IMR-90 (cell line): ENCODE data around the gene BMP7. TPM values are rescaled to one million over a fixed set of nuclear protein-coding genes. Genes with fewer than 3 reads are reported as not detected.

Experiments
- ATAC-seq: fragments of 200-7000 bp; cut with Tn5 transposase; 2 replicates; pipeline ENCODE4 v1.9.1; 2020; ENCODE audit warnings: low read depth, mild to moderate bottlenecking, moderate library complexity
- BruUV-seq: library from RNA; stranded (reverse); fragments of 400-500 nt; replicated peaks from 2 replicates; lab custom pipeline; 2021; lab: Mats Ljungman, UMichigan
- CTCF ChIA-PET: fragments of 300-600 bp; formaldehyde crosslinking; extraction: SDS; loops from one replicate; lab custom pipeline; 2021; ENCODE audit warnings: antibody characterized with exemption; lab: Yijun Ruan, JAX
- POLR2A ChIA-PET: fragments of 300-600 bp; sonication (Branson Sonifier 250); formaldehyde crosslinking; loops from one replicate; lab custom pipeline; 2022; ENCODE audit warnings: antibody characterized with exemption; ENCODE audit not compliant: unreplicated experiment; lab: Charles Lee
- DNase-seq: peaks from one replicate; pipeline ENCODE4 v3.0.0; 2013
- H2AFZ ChIP-seq: replicated peaks from 2 replicates; pipeline ENCODE3; 2013; ENCODE audit warnings: low read length, mild to moderate bottlenecking; ENCODE audit not compliant: poor library complexity
- H2AK5ac ChIP-seq: 2 replicates; pipeline ENCODE4 v1.6.1; 2013; ENCODE audit warnings: low read depth, low read length, inconsistent platforms
- H2AK9ac ChIP-seq: replicated peaks from 2 replicates; pipeline ENCODE3; 2013; ENCODE audit warnings: mild to moderate bottlenecking, low read depth, low read length, moderate library complexity; ENCODE audit not compliant: poor library complexity
- H2BK120ac ChIP-seq: 2 replicates; pipeline ENCODE4 v1.6.1; 2013; ENCODE audit warnings: low read depth, low read length, inconsistent platforms
- H2BK15ac ChIP-seq: 3 replicates; pipeline ENCODE4 v1.6.1; 2013; ENCODE audit warnings: low read depth, low read length, inconsistent platforms
- H2BK20ac ChIP-seq: 2 replicates; pipeline ENCODE4 v1.6.1; 2013; ENCODE audit warnings: low read depth, mild to moderate bottlenecking, inconsistent platforms, low read length, moderate library complexity
- H2BK5ac ChIP-seq: 2 replicates; pipeline ENCODE4 v1.6.1; 2013; ENCODE audit warnings: mild to moderate bottlenecking, low read depth, low read length, inconsistent platforms; ENCODE audit not compliant: poor library complexity, severe bottlenecking
- H3K14ac ChIP-seq: replicated peaks from 2 replicates; pipeline ENCODE4 v1.6.1; 2013; ENCODE audit warnings: low read depth, low read length, inconsistent platforms
- H3K18ac ChIP-seq: 2 replicates; pipeline ENCODE4 v1.6.1; 2013; ENCODE audit warnings: low read depth, low read length, control low read depth
- H3K23ac ChIP-seq: 2 replicates; pipeline ENCODE4 v1.6.1; 2013; ENCODE audit warnings: low read depth, low read length, inconsistent platforms
- H3K27ac ChIP-seq: 2 replicates; pipeline ENCODE4 v1.5.1; 2013; ENCODE audit warnings: mild to moderate bottlenecking, control low read depth, low read length; ENCODE audit not compliant: insufficient read depth
- H3K27me3 ChIP-seq: 2 replicates; pipeline ENCODE4 v1.6.1; 2013; ENCODE audit warnings: low read length; ENCODE audit not compliant: control insufficient read depth, insufficient read depth
- H3K36me3 ChIP-seq: 2 replicates; pipeline ENCODE4 v1.6.1; 2013; ENCODE audit warnings: low read length, mixed read lengths; ENCODE audit not compliant: control insufficient read depth, insufficient read depth
- H3K4ac ChIP-seq: 2 replicates; pipeline ENCODE4 v1.6.1; 2013; ENCODE audit warnings: low read depth, low read length, inconsistent platforms
- H3K4me1 ChIP-seq: 2 replicates; pipeline ENCODE4 v1.6.1; 2013; ENCODE audit warnings: low read length, mixed read lengths; ENCODE audit not compliant: control insufficient read depth, insufficient read depth
- H3K4me2 ChIP-seq: 2 replicates; pipeline ENCODE4 v1.6.1; 2013; ENCODE audit warnings: low read depth, mild to moderate bottlenecking, control low read depth, low read length, moderate library complexity
- H3K4me3 ChIP-seq: 2 replicates; pipeline ENCODE4 v1.5.1; 2013; ENCODE audit warnings: low read depth, mild to moderate bottlenecking, control low read depth, low read length, moderate library complexity; ENCODE audit not compliant: insufficient read depth
- H3K56ac ChIP-seq: 2 replicates; pipeline ENCODE4 v1.6.1; 2013; ENCODE audit warnings: low read length, inconsistent platforms; ENCODE audit not compliant: insufficient read depth; ENCODE audit errors: extremely low read depth
- H3K79me1 ChIP-seq, 2 experiments: 2 replicates each; pipeline ENCODE4 v1.6.1; 2013; ENCODE audit warnings: low read length in 2 of 2, inconsistent platforms in 1 of 2, low read depth in 1 of 2
- H3K9ac ChIP-seq: 2 replicates; pipeline ENCODE4 v1.6.1; 2013; ENCODE audit warnings: low read depth, low read length, control low read depth
- H3K9me1 ChIP-seq: 2 replicates; pipeline ENCODE4 v1.6.1; 2013; ENCODE audit warnings: low read length, inconsistent platforms; ENCODE audit not compliant: insufficient read depth
- H3K9me3 ChIP-seq: 2 replicates; pipeline ENCODE4 v1.6.1; 2013; ENCODE audit warnings: low read length; ENCODE audit not compliant: control insufficient read depth, insufficient read depth
- H4K20me1 ChIP-seq: 2 replicates; pipeline ENCODE4 v1.6.1; 2013; ENCODE audit warnings: low read length, inconsistent platforms; ENCODE audit not compliant: insufficient read depth
- H4K5ac ChIP-seq: 2 replicates; pipeline ENCODE4 v1.6.1; 2013; ENCODE audit warnings: mild to moderate bottlenecking, low read depth, low read length, control low read depth
- H4K8ac ChIP-seq, 2 experiments: 2 replicates each; pipeline ENCODE4 v1.6.1; 2013; ENCODE audit warnings: low read depth in 2 of 2, low read length in 2 of 2, control low read depth in 1 of 2, inconsistent platforms in 1 of 2
- H4K91ac ChIP-seq: 2 replicates; pipeline ENCODE4 v1.6.1; 2013; ENCODE audit warnings: low read depth, low read length, inconsistent platforms; ENCODE audit not compliant: insufficient read depth
- FOS ChIP-seq: fragments of 150-350 bp; IDR thresholded peaks from 2 replicates; pipeline ENCODE4 v1.6.1; 2016; ENCODE audit warnings: low read depth, low read length
- MAZ ChIP-seq: IDR thresholded peaks from 2 replicates; pipeline ENCODE4 v1.6.1; 2012; ENCODE audit warnings: low read depth, mild to moderate bottlenecking, low read length, improper control_type of control experiment, moderate library complexity, borderline replicate concordance
- MXI1 ChIP-seq: IDR thresholded peaks from 2 replicates; pipeline ENCODE4 v1.6.1; 2012; ENCODE audit warnings: low read depth, mild to moderate bottlenecking, low read length, moderate library complexity, borderline replicate concordance
- POLR2A ChIP-seq: IDR thresholded peaks from 2 replicates; pipeline ENCODE4 v1.6.1; 2012; ENCODE audit warnings: mild to moderate bottlenecking, low read depth, low read length
- RAD21 ChIP-seq: IDR thresholded peaks from 2 replicates; pipeline ENCODE4 v1.6.1; 2012; ENCODE audit warnings: low read length, improper control_type of control experiment
- RCOR1 ChIP-seq: IDR thresholded peaks from 2 replicates; pipeline ENCODE4 v1.6.1; 2012; ENCODE audit warnings: mild to moderate bottlenecking, low read length, improper control_type of control experiment; ENCODE audit not compliant: insufficient replicate concordance
- SMC3 ChIP-seq: fragments of 150-350 bp; IDR thresholded peaks from 2 replicates; pipeline ENCODE4 v1.6.1; 2016; ENCODE audit warnings: low read depth, mild to moderate bottlenecking, antibody characterized with exemption, low read length, moderate library complexity
- WGBS, 2 experiments: methylation state at CpG; one replicate each; pipeline versions ENCODE4 v1.1.5 to v1.1.7; 2013; ENCODE audit warnings: missing lambda C conversion rate in 2 of 2; ENCODE audit not compliant: insufficient read length in 1 of 2; ENCODE audit errors: extremely low coverage in 2 of 2; 5-methylcytosine and 5-hydroxymethylcytosine counted together
- dilution Hi-C: fragments of 300-500 bp; cut with HindIII; formaldehyde crosslinking; loops from one replicate; pipeline ENCODE4 v1.14.3; 2018; ENCODE audit warnings: low sequenced_read_pairs; ENCODE audit not compliant: unreplicated experiment
- in situ Hi-C: fragments of 300-500 bp; cut with MboI; formaldehyde crosslinking; loops from 3 replicates; pipeline ENCODE4 v1.14.3; 2019; ENCODE audit warnings: low sequenced_read_pairs, inconsistent platforms, mixed read lengths
- intact Hi-C: fragments of 100-400 bp; cut with micrococcal nuclease; formaldehyde crosslinking; loops from 2 replicates; pipeline ENCODE4 v1.10.0; 2022
- polyA plus RNA-seq, 3 experiments: library from polyadenylated mRNA; depleted of rRNA; stranded (reverse); fragments of >200 nt; gene quantifications; 2 replicates each; pipeline ENCODE4 v1.2.3, GENCODE V29; 2012; ENCODE audit warnings: low replicate concordance in 1 of 3
- total RNA-seq: library from RNA; depleted of rRNA; stranded (reverse); fragments of >200 nt; gene quantifications from 2 replicates; pipeline ENCODE4 v1.2.3, GENCODE V29; 2012
- TF ChIP-seq, protein P1 (sequence below): fragments of 150-350 bp; IDR thresholded peaks from 2 replicates; pipeline ENCODE4 v1.6.1; 2017; ENCODE audit warnings: mild to moderate bottlenecking, antibody characterized with exemption, low read length, low read depth
- TF ChIP-seq, protein P2 (sequence below): conservative IDR thresholded peaks from 2 replicates; pipeline ENCODE4 v1.5.1; 2012; ENCODE audit warnings: mild to moderate bottlenecking, low read depth, low read length, improper control_type of control experiment

Gene BMP7
- total and polyA plus RNA-seq, 2 of the 4 experiments (the other 2 are of a cell fraction): not detected

DNA sequence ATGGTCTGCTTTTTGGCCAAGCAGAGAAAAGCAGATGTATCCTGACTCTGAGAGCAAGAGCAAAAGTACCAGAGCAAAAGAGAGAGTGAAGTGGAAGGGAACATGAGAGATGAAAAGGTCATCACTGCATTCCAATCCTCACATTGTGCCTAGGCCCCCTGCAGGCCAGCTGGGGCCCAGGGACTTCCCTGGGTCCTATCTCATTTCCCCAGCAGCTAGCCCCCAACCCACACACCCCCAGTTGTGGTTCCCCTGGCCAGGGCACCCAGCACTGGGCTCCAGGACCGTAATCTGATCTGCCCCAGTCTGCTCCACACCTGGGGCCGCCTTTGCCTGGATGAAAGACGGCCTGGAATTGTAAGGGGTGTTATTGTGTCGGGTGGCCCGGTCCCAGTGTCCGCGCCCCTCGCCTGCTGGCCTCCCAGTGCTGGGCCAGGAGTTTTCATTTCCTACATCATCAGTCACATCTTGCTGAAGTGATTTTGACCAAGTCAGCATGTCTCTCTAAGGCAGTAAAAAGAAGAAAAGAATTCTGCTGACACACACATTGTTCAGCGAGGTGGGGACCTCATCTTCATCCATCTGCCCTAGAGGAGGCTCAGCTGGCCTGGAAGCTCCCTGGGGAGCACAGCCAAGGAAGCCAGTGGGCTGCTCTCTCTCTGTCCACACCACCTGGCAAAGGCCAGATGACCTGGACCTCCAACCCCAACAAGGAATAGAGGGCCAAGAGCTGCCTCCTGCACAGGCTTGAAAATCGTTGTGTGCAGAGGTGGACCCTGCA lies 4.0 kb upstream of the BMP7 start:
- H3K9me1 ChIP-seq: no peaks in the 10 kb centered on the region
- BruUV-seq: no TSS peak
- H3K4me2 ChIP-seq: no peak overlapping the region
- H3K23ac ChIP-seq: no peak overlapping the region
- no peak overlapping the region for H2BK120ac ChIP-seq
- H3K9me3 ChIP-seq: no peaks in the 10 kb centered on the region
- H2AFZ ChIP-seq: no peak overlapping the region
- H4K20me1 ChIP-seq: no peaks in the 10 kb centered on the region
- no peak overlapping the region for H2BK20ac ChIP-seq
- no peak overlapping the region for H3K18ac ChIP-seq
- H3K36me3 ChIP-seq: no peaks in the 10 kb centered on the region
- H2BK15ac ChIP-seq: no peak overlapping the region
- in situ Hi-C loops (no loop called here), intact Hi-C loops (no loop called here), dilution Hi-C loops (no loop called here)
- TF ChIP-seq, protein P1, sequence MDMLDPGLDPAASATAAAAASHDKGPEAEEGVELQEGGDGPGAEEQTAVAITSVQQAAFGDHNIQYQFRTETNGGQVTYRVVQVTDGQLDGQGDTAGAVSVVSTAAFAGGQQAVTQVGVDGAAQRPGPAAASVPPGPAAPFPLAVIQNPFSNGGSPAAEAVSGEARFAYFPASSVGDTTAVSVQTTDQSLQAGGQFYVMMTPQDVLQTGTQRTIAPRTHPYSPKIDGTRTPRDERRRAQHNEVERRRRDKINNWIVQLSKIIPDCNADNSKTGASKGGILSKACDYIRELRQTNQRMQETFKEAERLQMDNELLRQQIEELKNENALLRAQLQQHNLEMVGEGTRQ: no peak
- TF ChIP-seq FOS (no peak), MXI1 (no peak), SMC3 (no peak), POLR2A (no peak), MAZ (no peak), RAD21 (no peak), RCOR1 (no peak)
- TF ChIP-seq, protein P2, sequence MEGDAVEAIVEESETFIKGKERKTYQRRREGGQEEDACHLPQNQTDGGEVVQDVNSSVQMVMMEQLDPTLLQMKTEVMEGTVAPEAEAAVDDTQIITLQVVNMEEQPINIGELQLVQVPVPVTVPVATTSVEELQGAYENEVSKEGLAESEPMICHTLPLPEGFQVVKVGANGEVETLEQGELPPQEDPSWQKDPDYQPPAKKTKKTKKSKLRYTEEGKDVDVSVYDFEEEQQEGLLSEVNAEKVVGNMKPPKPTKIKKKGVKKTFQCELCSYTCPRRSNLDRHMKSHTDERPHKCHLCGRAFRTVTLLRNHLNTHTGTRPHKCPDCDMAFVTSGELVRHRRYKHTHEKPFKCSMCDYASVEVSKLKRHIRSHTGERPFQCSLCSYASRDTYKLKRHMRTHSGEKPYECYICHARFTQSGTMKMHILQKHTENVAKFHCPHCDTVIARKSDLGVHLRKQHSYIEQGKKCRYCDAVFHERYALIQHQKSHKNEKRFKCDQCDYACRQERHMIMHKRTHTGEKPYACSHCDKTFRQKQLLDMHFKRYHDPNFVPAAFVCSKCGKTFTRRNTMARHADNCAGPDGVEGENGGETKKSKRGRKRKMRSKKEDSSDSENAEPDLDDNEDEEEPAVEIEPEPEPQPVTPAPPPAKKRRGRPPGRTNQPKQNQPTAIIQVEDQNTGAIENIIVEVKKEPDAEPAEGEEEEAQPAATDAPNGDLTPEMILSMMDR: no peak
- H2BK5ac ChIP-seq: no peak overlapping the region
- no peak overlapping the region for H3K14ac ChIP-seq
- no peak overlapping the region for H4K5ac ChIP-seq
- ChIA-PET POLR2A (no interaction called here), CTCF (no interaction called here)
- no peak for DNase-seq
- no peak overlapping the region for H4K91ac ChIP-seq
- no peak overlapping the region for H2AK5ac ChIP-seq
- no peak overlapping the region for H2AK9ac ChIP-seq
- H3K27ac ChIP-seq: no peak overlapping the region
- ATAC-seq: no peak
- H3K9ac ChIP-seq: no peak overlapping the region
- H3K4ac ChIP-seq: no peak overlapping the region
- peaks cover 25% of the 10 kb centered on the region for H3K27me3 ChIP-seq
- no CpG with 5 or more reads among the region's 10 CpGs for WGBS, 2 experiments
- H3K4me3 ChIP-seq: no peak overlapping the region
- H4K8ac ChIP-seq: no peak overlapping the region
- no peaks in the 10 kb centered on the region for H3K4me1 ChIP-seq
- no peak overlapping the region for H3K56ac ChIP-seq
- H3K79me1 ChIP-seq: no peaks in the 10 kb centered on the region
